ENCODE measurements around the gene DHRS13. TPM values are rescaled to one million over a fixed set of nuclear protein-coding genes. Genes with fewer than 3 reads are reported as not detected.

The DHRS13 gene
- polyA plus RNA-seq, 1 experiment: 2.8 TPM

DNA sequence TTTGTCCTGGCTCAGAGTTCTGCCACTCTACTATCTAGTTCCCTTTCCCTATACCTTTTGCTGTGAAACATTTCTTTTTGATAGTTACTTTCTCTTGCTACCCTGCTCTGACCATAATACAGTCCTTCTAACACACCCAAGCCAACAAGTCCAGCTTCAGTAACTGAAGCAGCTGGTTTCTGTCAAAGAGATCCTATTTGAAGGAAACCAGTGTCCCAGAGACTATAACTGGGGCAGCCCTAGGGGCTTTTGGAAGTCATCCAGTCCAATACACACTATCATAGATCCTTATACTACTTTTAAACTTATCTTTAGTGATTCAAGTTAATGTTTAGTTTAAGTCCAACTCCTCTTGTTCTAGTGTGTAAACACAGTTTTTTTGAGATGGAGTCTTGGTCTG, 17.3 kb upstream of the DHRS13 start:
- POLR2A ChIA-PET: no interaction called here
- Histone ChIP-seq H3K36me3 (ENCODE audit: control insufficient read depth, insufficient read depth, low read length) (peaks cover 30% of the 10 kb centered on the region), H3K27me3 (ENCODE audit: control insufficient read depth, insufficient read depth, low read length) (no peaks in the 10 kb centered on the region), H3K4me3 (ENCODE audit: low read depth, low read length) (no peak overlapping the region)
- TF ChIP-seq, protein P1, sequence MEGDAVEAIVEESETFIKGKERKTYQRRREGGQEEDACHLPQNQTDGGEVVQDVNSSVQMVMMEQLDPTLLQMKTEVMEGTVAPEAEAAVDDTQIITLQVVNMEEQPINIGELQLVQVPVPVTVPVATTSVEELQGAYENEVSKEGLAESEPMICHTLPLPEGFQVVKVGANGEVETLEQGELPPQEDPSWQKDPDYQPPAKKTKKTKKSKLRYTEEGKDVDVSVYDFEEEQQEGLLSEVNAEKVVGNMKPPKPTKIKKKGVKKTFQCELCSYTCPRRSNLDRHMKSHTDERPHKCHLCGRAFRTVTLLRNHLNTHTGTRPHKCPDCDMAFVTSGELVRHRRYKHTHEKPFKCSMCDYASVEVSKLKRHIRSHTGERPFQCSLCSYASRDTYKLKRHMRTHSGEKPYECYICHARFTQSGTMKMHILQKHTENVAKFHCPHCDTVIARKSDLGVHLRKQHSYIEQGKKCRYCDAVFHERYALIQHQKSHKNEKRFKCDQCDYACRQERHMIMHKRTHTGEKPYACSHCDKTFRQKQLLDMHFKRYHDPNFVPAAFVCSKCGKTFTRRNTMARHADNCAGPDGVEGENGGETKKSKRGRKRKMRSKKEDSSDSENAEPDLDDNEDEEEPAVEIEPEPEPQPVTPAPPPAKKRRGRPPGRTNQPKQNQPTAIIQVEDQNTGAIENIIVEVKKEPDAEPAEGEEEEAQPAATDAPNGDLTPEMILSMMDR (IDR thresholded peaks at IDR 0.05; ENCODE audit: insufficient read depth, low read depth, low read length): no peak
- DNase-seq (ENCODE audit: low read depth): no peak
- CTCF ChIA-PET: interaction anchor here (1.0 to 1.6 kb wide), 4 partner anchors 10 to 156 kb away, joined by 3 to 6 read pairs (median 4); partner anchors contain the start of gene DHRS13

DNA sequence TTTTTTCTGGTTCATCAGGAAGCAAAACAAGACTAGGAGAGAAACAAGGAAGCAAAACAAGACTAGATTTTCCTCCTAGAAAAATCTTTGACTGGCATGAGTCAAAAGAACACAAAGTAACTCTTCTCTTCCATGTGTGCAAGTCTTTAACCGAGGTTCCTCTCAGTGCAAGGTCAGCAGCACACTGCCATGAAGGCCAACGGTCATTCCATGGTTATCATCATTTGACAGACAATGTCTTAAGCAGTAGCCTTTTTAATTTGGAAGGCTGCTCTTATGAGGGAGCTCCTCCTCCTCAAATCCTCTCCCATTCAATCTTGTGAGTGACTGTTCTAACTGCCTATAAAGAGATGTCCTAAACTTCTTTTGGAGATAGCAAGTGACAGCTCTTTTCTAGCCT, 15.4 kb upstream of the DHRS13 start:
- no peak for DNase-seq (ENCODE audit: low read depth)
- POLR2A ChIA-PET: no interaction called here
- H3K36me3 ChIP-seq (ENCODE audit: control insufficient read depth, insufficient read depth, low read length): peaks cover 32% of the 10 kb centered on the region
- CTCF ChIA-PET: interaction anchor here (1.1 to 4.7 kb wide), 6 partner anchors 9 to 191 kb away, joined by 3 to 43 read pairs (median 18); partner anchors contain the start of gene TLCD1
- H3K27me3 ChIP-seq (ENCODE audit: control insufficient read depth, insufficient read depth, low read length): no peaks in the 10 kb centered on the region
- no peak overlapping the region for H3K4me3 ChIP-seq (ENCODE audit: low read depth, low read length)
- TF ChIP-seq, protein P1 (IDR thresholded peaks at IDR 0.05; ENCODE audit: insufficient read depth, low read depth, low read length): no peak

DNA sequence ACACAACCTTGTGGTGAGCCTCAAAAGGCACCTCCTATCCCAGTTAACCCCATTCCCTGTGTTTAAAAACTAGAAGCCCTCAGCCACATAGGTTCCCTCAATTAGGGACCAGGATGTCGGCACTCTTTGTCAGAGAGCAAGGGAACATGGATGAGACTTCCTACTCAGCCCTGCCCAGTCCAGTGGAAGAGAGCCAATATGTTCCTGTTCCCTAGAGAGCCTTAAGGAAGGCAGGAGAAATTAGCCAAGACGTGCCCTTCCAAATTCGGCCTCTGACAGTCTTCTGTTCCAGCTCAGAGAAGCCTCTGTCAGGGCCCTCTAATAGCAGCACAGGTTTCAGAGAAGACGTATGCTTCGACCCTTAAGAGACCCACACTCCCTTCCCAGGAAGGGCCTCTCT, 14.6 kb upstream of the DHRS13 start:
- Histone ChIP-seq H3K36me3 (ENCODE audit: control insufficient read depth, insufficient read depth, low read length) (peaks cover 39% of the 10 kb centered on the region), H3K4me3 (ENCODE audit: low read depth, low read length) (no peak overlapping the region), H3K27me3 (ENCODE audit: control insufficient read depth, insufficient read depth, low read length) (no peaks in the 10 kb centered on the region)
- POLR2A ChIA-PET: no interaction called here
- CTCF ChIA-PET: interaction anchor here (1.1 to 4.7 kb wide), 6 partner anchors 10 to 190 kb away, joined by 3 to 43 read pairs (median 18); partner anchors contain the start of gene TLCD1
- DNase-seq (ENCODE audit: low read depth): no peak
- TF ChIP-seq, protein P1 (IDR thresholded peaks at IDR 0.05; ENCODE audit: insufficient read depth, low read depth, low read length): no peak

DNA sequence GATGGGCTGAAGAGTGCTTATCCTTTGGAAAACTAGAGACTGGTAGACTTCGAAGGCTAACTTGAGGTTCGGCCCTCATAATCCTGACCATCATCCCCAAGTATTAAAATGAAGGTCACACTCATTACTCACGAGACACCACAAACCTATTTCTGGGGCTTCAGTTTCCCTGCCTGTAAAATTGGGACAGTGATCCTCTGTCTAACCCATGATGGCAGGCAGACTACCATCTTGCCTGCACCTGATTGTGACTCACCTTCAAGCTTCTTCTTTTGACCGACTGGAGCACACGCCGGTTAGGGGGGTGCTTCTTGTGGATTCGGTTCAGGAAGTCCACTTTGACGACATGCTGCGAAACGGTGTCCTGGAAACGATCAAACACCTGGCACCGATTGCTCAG, 14.2 kb upstream of the DHRS13 start:
- Histone ChIP-seq H3K36me3 (ENCODE audit: control insufficient read depth, insufficient read depth, low read length) (peaks cover 42% of the 10 kb centered on the region), H3K27me3 (ENCODE audit: control insufficient read depth, insufficient read depth, low read length) (no peaks in the 10 kb centered on the region), H3K4me3 (ENCODE audit: low read depth, low read length) (no peak overlapping the region)
- DNase-seq (ENCODE audit: low read depth): no peak
- ChIA-PET POLR2A (no interaction called here), CTCF (interaction anchor here (0.7 to 4.7 kb wide), 11 partner anchors 8 to 190 kb away, joined by 3 to 43 read pairs (median 5); partner anchors contain the start of genes DHRS13 and TLCD1)
- TF ChIP-seq, protein P1 (IDR thresholded peaks at IDR 0.05; ENCODE audit: insufficient read depth, low read depth, low read length): no peak

DNA sequence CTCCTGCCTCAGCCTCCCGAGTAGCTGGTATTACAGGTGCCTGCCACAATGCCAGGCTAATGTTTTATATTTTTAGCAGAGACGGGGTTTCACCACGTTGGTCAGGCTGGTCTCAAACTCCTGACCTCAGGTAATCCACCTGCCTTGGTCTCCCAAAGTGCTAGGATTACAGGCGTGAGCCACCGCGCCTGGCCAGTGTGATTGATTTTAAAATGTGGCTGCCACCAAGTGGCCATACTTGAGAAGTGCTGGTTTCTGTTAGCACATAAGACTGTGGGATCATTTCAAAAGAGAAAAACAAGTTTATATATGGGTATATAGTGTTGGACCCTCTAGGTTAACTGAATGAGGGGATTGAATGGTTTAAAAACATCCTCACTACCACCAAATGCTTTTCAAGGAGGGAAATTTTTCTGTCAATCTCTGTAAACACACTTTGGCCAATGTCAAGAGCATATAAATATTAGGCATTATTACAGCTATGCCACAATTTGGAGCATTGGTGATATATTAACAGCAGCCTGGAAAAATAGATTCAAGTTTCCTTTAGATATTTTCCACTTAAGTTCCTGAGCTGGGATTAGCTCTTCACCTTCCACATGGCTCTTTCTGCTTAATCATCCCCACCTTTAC, 13.5 kb upstream of the DHRS13 start:
- ChIA-PET POLR2A (no interaction called here), CTCF (interaction anchor here (0.7 to 4.7 kb wide), 15 partner anchors 9 to 189 kb away, joined by 3 to 43 read pairs (median 5); partner anchors contain the start of genes DHRS13, FLOT2 and TLCD1)
- Histone ChIP-seq H3K4me3 (ENCODE audit: low read depth, low read length) (no peak overlapping the region), H3K27me3 (ENCODE audit: control insufficient read depth, insufficient read depth, low read length) (no peaks in the 10 kb centered on the region), H3K36me3 (ENCODE audit: control insufficient read depth, insufficient read depth, low read length) (peaks cover 45% of the 10 kb centered on the region)
- TF ChIP-seq, protein P1 (IDR thresholded peaks at IDR 0.05; ENCODE audit: insufficient read depth, low read depth, low read length): peak; percentile 64
- DNase-seq (ENCODE audit: low read depth): no peak
